Immature natural killer cell (primary cell): ENCODE results near the gene LRMDA. TPM values are rescaled to one million over a fixed set of nuclear protein-coding genes. Genes with fewer than 3 reads are reported as not detected.

Experiments used
- DNase-seq, 3 donors: peaks; one replicate each; pipeline ENCODE4 v3.0.0; 2022; ENCODE audit warnings: mixed read lengths in 1 of 3
- H3K27ac Mint-ChIP-seq, 6 donors: one replicate each; pipeline ENCODE4 v1.8.0; 2020; ENCODE audit warnings: mixed read lengths in 6 of 6, mild to moderate bottlenecking in 5 of 6, inconsistent platforms in 4 of 6, moderate library complexity in 3 of 6
- H3K27me3 Mint-ChIP-seq, 3 donors: one replicate each; pipeline ENCODE4 v1.8.0; 2020 to 2021; ENCODE audit warnings: low read depth in 3 of 3, mild to moderate bottlenecking in 3 of 3, mixed read lengths in 3 of 3, moderate library complexity in 3 of 3, inconsistent platforms in 1 of 3
- H3K36me3 Mint-ChIP-seq, 3 donors: one replicate each; pipeline ENCODE4 v1.8.0; 2020; ENCODE audit warnings: mixed read lengths in 3 of 3, inconsistent platforms in 2 of 3, mild to moderate bottlenecking in 2 of 3
- H3K4me1 Mint-ChIP-seq, 2 donors: one replicate each; pipeline ENCODE4 v1.8.0; 2020; ENCODE audit warnings: inconsistent platforms in 2 of 2, mild to moderate bottlenecking in 2 of 2, mixed read lengths in 2 of 2, moderate library complexity in 1 of 2
- H3K4me3 Mint-ChIP-seq, 5 donors: one replicate each; pipeline ENCODE4 v1.8.0; 2020; ENCODE audit warnings: mild to moderate bottlenecking in 5 of 5, mixed read lengths in 5 of 5, inconsistent platforms in 3 of 5, moderate library complexity in 3 of 5
- H3K9me3 Mint-ChIP-seq, 6 donors: one replicate each; pipeline ENCODE4 v1.8.0; 2020; ENCODE audit warnings: mild to moderate bottlenecking in 6 of 6, mixed read lengths in 6 of 6, inconsistent platforms in 4 of 6, moderate library complexity in 3 of 6
- polyA plus RNA-seq, 3 donors: library from polyadenylated mRNA; unstranded; fragments of 300-500 nt; fragmentation: Illumina TruSeq; gene quantifications; one replicate each; pipeline ENCODE4 v1.2.3, GENCODE V29; 2021

LRMDA gene
- polyA plus RNA-seq, 3 donors from 2014 or later, result 1.7 to 14.2 (median 2.3) TPM

DNA sequence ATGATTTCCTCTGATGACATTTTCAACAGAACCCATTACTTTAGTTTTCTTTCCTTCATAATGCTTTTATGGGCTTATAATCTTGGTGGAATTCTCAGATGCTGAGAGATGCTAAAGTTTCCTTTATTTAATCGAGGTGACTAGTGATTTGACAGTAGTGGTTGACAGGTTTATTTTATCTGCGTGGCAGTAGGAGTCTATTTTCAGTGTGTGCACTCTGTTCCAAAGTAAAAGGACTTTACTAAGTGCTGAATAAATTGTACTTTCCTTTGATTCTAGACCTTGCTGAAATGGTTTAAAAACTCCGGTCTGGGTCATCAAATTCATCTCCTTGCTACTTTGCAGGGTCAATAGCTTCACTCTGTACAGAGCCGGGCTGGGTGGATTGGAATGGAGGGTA lies 900.3 kb downstream of the LRMDA start:
- no peak overlapping the region for H3K27ac Mint-ChIP-seq
- no peaks in the 10 kb centered on the region for H3K27me3 Mint-ChIP-seq
- no peaks in the 10 kb centered on the region for H3K4me1 Mint-ChIP-seq
- H3K9me3 Mint-ChIP-seq, result peaks cover 0 to 4% (median 0%) of the 10 kb centered on the region in 6 donors
- no peak for DNase-seq
- no peaks in the 10 kb centered on the region for H3K36me3 Mint-ChIP-seq
- no peak overlapping the region for H3K4me3 Mint-ChIP-seq

DNA sequence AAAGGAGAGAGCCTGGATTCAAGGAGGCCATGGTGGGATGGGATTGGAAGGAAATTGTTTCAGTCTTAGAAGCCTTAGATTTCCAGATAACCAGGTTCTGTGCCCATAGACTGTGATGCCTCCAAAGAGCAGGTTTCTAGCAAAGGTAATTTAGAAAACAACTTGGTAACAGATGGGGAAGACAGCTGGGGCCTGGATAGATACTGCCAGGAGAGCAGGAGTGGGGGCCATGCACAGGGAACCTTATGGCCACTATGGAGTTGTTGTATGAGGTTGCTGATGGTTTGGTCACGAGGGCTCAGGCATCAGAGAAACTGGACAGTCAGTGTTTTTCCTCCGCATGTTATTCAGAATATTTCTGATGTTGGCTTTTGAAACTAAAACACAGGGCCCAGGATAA lies 901.9 kb downstream of the LRMDA start:
- Mint-ChIP-seq H3K9me3 (peaks cover 0 to 12% (median 1%) of the 10 kb centered on the region in 6 donors), H3K4me1 (no peaks in the 10 kb centered on the region), H3K36me3 (no peaks in the 10 kb centered on the region), H3K27ac (no peak overlapping the region), H3K4me3 (no peak overlapping the region), H3K27me3 (no peaks in the 10 kb centered on the region)
- no peak for DNase-seq

GRCh38 chr10:76333796-76334195 lies 902.4 kb downstream of the LRMDA start:
- Mint-ChIP-seq H3K27me3 (no peaks in the 10 kb centered on the region), H3K36me3 (no peaks in the 10 kb centered on the region), H3K4me1 (no peaks in the 10 kb centered on the region), H3K27ac (no peak overlapping the region), H3K9me3 (peaks cover 0 to 12% (median 1%) of the 10 kb centered on the region in 6 donors), H3K4me3 (no peak overlapping the region)
- no peak for DNase-seq

DNA sequence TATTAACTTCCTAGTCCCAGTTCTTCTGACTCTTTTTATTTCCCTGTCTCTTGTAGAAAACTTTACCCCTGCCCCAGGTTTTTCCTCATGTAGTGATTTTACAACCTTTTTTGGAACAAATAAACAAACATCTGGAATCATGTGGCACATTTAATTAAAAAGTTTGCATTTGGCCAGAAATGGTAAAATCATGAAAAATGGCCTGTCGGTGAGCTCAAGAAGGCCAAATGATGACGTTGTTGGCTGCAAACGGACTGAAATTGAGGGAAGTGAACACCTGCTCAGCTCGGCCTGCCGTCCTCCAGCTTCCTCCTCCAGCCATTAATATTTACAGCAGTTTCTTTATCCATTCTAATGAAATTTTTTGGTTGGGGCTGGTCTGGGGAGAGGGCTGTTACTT lies 902.8 kb downstream of the LRMDA start:
- Mint-ChIP-seq H3K4me3 (no peak overlapping the region), H3K4me1 (no peaks in the 10 kb centered on the region), H3K36me3 (no peaks in the 10 kb centered on the region), H3K27ac (no peak overlapping the region), H3K9me3 (peaks cover 0 to 12% (median 1%) of the 10 kb centered on the region in 6 donors), H3K27me3 (no peaks in the 10 kb centered on the region)
- DNase-seq, result no peak

DNA sequence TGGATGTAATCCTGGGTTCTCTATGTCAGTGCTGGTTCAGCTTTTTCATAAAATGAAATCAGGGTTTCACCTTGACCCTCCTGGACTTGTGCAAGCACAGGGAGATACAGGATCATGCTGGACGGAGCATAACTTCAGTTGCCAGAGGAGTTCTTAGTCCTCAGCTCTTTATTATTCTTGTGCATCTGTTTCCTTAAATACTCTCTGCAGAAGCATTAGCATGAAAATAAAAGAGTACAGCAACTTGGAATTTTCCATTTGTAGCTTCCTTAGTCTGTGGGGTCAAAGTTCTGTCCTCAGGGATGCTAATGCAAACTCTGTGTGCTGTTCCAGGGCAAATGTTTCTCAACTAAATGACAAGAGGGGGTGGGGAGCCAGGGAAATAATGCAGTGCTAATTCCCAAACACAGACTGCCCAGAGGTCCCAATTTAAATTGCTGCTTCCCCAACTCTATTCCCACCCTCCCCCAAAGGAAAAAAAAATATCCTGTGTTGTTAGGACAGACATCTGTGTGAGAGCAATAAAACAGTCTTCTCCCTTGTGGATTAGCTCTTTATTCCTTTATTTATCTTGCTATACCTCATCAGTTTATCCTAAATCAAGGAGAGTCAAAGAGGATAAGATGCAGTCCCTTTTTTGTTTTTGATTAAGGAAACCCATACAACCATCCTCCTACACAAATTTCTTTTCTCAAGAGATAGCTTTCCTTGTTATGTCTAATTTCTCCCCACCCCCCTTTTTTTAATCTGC lies 905.0 kb downstream of the LRMDA start:
- Mint-ChIP-seq H3K9me3 (peaks cover 0 to 12% (median 2%) of the 10 kb centered on the region in 6 donors), H3K4me1 (no peaks in the 10 kb centered on the region), H3K27ac (no peak overlapping the region), H3K36me3 (no peaks in the 10 kb centered on the region), H3K4me3 (no peak overlapping the region), H3K27me3 (no peaks in the 10 kb centered on the region)
- DNase-seq, result no peak

- Mint-ChIP-seq H3K4me1 (no peaks in the 10 kb centered on the region), H3K27me3 (no peaks in the 10 kb centered on the region), H3K9me3 (peaks cover 0 to 12% (median 3%) of the 10 kb centered on the region in 6 donors), H3K36me3 (no peaks in the 10 kb centered on the region), H3K27ac (no peak overlapping the region), H3K4me3 (no peak overlapping the region)
- DNase-seq, result no peak
Measured at GRCh38 chr10:76337641-76338040, 906.2 kb downstream of the LRMDA start.

DNA sequence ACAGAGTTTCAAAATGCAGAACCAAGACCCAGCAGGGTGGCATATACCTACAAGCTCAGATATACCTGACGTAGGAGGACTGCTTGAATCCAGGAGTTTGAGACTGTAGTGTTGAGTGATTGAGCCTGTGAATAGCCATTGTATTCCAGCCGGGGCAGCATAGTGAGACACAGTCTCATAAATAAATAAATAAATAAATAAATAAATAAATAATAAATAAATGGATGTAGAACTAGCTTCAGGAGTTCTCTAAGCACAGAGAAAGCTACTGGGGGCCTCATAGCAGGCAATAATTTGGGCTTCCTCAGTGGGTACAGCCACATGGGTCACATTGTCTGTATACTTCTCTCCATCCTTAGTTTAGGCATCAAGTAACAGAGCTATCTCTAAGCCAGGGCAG lies 906.8 kb downstream of the LRMDA start:
- no peak for DNase-seq
- H3K27me3 Mint-ChIP-seq, result no peaks in the 10 kb centered on the region
- peaks cover 0 to 12% (median 3%) of the 10 kb centered on the region in 6 donors for H3K9me3 Mint-ChIP-seq
- H3K27ac Mint-ChIP-seq, result no peak overlapping the region
- no peaks in the 10 kb centered on the region for H3K4me1 Mint-ChIP-seq
- no peak overlapping the region for H3K4me3 Mint-ChIP-seq
- H3K36me3 Mint-ChIP-seq, result no peaks in the 10 kb centered on the region

DNA sequence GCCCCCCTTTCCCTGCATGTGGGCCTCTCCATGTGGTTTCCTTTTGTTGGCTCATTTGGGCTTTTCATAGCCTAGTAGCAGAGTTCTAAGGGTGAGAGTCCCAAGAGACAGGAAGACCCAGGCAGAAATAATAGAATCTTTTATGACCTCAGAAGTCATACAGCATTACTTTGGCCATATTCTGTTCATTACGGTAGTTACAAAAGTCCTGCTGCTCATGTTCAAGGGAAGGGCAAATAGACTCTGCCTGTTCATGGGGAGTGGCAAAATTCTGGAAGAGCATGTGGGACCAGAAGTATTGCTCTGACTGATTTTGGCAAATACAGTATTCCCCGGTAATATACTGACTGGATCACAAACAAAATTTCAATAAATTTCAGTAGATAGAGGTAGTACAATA lies 910.3 kb downstream of the LRMDA start:
- Mint-ChIP-seq H3K27ac (no peak overlapping the region), H3K4me3 (no peak overlapping the region), H3K27me3 (no peaks in the 10 kb centered on the region), H3K9me3 (peaks cover 0 to 11% (median 3%) of the 10 kb centered on the region in 6 donors), H3K4me1 (no peaks in the 10 kb centered on the region), H3K36me3 (no peaks in the 10 kb centered on the region)
- no peak for DNase-seq

GRCh38 chr10:76342996-76343395 lies 911.6 kb downstream of the LRMDA start:
- H3K4me3 Mint-ChIP-seq, result no peak overlapping the region

DNA sequence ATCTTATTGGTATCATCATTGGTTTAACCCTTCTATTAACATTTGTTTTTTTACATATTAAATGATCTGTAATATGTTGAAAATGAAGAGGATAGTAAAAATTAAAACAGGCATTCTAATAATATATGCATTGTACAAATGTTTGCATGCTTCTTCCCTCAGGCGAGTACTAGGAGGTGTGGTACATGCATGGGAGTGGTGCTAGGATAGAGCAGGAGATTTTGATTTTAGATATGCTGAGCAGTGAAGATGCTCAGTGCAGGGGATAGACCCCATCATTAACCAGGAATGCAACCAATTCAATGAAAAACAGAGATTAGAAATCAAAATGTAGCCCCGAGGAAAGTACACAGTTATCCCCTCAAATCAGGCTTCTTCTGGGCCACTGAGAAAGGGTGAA lies 916.4 kb downstream of the LRMDA start:
- peaks cover 0 to 8% (median 0%) of the 10 kb centered on the region in 6 donors for H3K9me3 Mint-ChIP-seq
- H3K27me3 Mint-ChIP-seq, result peaks cover 0 to 3% (median 0%) of the 10 kb centered on the region in 3 donors
- H3K36me3 Mint-ChIP-seq, result no peaks in the 10 kb centered on the region
- no peak overlapping the region for H3K4me3 Mint-ChIP-seq
- H3K27ac Mint-ChIP-seq, result no peak overlapping the region
- H3K4me1 Mint-ChIP-seq, result no peaks in the 10 kb centered on the region
- no peak for DNase-seq

More at GRCh38 chr10:76342996-76343395, 911.6 kb downstream of the LRMDA start:
- Mint-ChIP-seq H3K36me3 (no peaks in the 10 kb centered on the region), H3K9me3 (peaks cover 0 to 10% (median under 1%) of the 10 kb centered on the region in 6 donors), H3K27ac (no peak overlapping the region), H3K27me3 (no peaks in the 10 kb centered on the region), H3K4me1 (no peaks in the 10 kb centered on the region)
- DNase-seq, result no peak

GRCh38 chr10:76350583-76350982 lies 919.2 kb downstream of the LRMDA start:
- no peak for DNase-seq
- Mint-ChIP-seq H3K4me1 (no peaks in the 10 kb centered on the region), H3K27ac (no peak overlapping the region), H3K36me3 (no peaks in the 10 kb centered on the region), H3K4me3 (no peak overlapping the region), H3K9me3 (peaks cover 0 to 6% (median 0%) of the 10 kb centered on the region in 6 donors), H3K27me3 (peaks cover 0 to 3% (median 0%) of the 10 kb centered on the region in 3 donors)

GRCh38 chr10:76352300-76352699 lies 920.9 kb downstream of the LRMDA start:
- peaks cover 0 to 3% (median 0%) of the 10 kb centered on the region in 3 donors for H3K27me3 Mint-ChIP-seq
- no peaks in the 10 kb centered on the region for H3K4me1 Mint-ChIP-seq
- H3K27ac Mint-ChIP-seq, result no peak overlapping the region
- DNase-seq, result no peak
- peaks cover 0 to 2% (median 0%) of the 10 kb centered on the region in 6 donors for H3K9me3 Mint-ChIP-seq
- H3K4me3 Mint-ChIP-seq, result no peak overlapping the region
- no peaks in the 10 kb centered on the region for H3K36me3 Mint-ChIP-seq

DNA sequence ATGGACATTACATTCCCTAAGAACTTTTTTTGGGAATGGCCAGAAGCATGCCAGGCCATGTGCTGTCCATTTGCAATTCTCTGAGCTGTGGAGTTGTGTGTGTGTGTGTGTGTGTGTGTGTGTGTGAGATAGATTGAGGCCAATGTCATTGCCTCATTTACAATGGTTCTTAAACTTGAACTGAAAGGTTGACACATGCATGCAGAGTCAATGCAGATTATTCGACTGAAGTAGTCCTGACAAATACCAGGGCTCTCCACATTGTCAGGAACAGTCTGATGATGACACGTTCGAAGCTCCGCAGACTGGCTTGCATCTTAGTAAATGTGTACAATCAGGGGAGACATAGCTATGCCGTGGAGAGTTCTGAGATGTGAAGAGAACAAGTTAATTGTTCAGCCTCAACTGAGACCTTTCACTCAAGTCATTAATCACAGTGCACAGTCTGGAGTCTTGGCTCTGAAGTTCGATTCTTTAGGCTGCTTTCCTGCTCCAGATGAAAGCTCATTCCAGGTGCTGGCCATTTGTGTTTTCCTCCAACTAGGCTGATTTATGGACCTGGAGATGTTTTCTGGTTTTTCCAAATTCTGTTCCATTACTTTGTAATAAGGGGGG lies 921.9 kb downstream of the LRMDA start:
- Mint-ChIP-seq H3K4me3 (no peak overlapping the region), H3K36me3 (no peaks in the 10 kb centered on the region), H3K9me3 (peaks cover 0 to 2% (median 0%) of the 10 kb centered on the region in 6 donors), H3K27ac (no peak overlapping the region), H3K4me1 (no peaks in the 10 kb centered on the region), H3K27me3 (peaks cover 0 to 3% (median 0%) of the 10 kb centered on the region in 3 donors)
- DNase-seq, result no peak

GRCh38 chr10:76354212-76354738 lies 922.9 kb downstream of the LRMDA start:
- Mint-ChIP-seq H3K9me3 (peaks cover 0 to 2% (median 0%) of the 10 kb centered on the region in 6 donors), H3K4me1 (no peaks in the 10 kb centered on the region), H3K27me3 (no peaks in the 10 kb centered on the region), H3K36me3 (no peaks in the 10 kb centered on the region), H3K27ac (no peak overlapping the region), H3K4me3 (no peak overlapping the region)
- DNase-seq, result no peak
